HepG2 (cell line): ENCODE results near the gene PCGF2. TPM values are rescaled to one million over a fixed set of nuclear protein-coding genes. Genes with fewer than 3 reads are reported as not detected.

Experiments
- ATAC-seq: fragments of 200-7000 bp; cut with Tn5 transposase; 3 replicates; pipeline ENCODE4 v1.9.1; 2020; ENCODE audit warnings: mild to moderate bottlenecking, moderate library complexity
- BruUV-seq: library from RNA; stranded (reverse); fragments of 400-500 nt; replicated peaks from 2 replicates; lab custom pipeline; 2021; lab: Mats Ljungman, UMichigan
- CTCF ChIA-PET: fragments of 300-600 bp; formaldehyde crosslinking; extraction: SDS; loops from one replicate; lab custom pipeline; 2021; ENCODE audit warnings: low total read pairs, inconsistent platforms, low intra/inter-chr PET ratio; lab: Yijun Ruan, JAX
- POLR2A ChIA-PET: fragments of 350-600 bp; sonication (Branson Sonifier 250); formaldehyde crosslinking; loops from one replicate; lab custom pipeline; 2020; ENCODE audit warnings: antibody characterized with exemption, inconsistent platforms; lab: Yijun Ruan, JAX
- DNase-seq: peaks from one replicate; pipeline ENCODE4 v3.0.0-alpha.2; 2015; ENCODE audit warnings: low spot score
- FAIRE-seq: peaks from 3 replicates; lab custom pipeline; 2011; peaks lifted over from hg19 to GRCh38; lab: Jason Lieb, UNC
- H2AFZ ChIP-seq: one replicate; pipeline ENCODE4 v1.6.1; 2011; ENCODE audit warnings: low read length, inconsistent platforms
- H3K27ac ChIP-seq: fragments of 300-600 bp; 3 replicates; pipeline ENCODE4 v1.8.0; 2011; ENCODE audit warnings: mixed run types, mild to moderate bottlenecking, mixed read lengths, low read length, inconsistent platforms; ENCODE audit not compliant: insufficient read depth; ENCODE audit errors: extremely low read length
- H3K27me3 ChIP-seq, 2 experiments: fragments of 200-600 bp in 1 of 2; 2 replicates in 1 of 2; 3 replicates in 1 of 2; pipeline versions ENCODE4 v1.6.0 to v1.8.0; 2011; ENCODE audit warnings: low read length in 2 of 2, mild to moderate bottlenecking in 2 of 2, moderate library complexity in 2 of 2, inconsistent platforms in 1 of 2; ENCODE audit not compliant: insufficient read depth in 2 of 2, control insufficient read depth in 1 of 2
- H3K36me3 ChIP-seq, 2 experiments: fragments of 200-600 bp in 1 of 2; replicated peaks in 1 of 2; 2 replicates in 1 of 2; 3 replicates in 1 of 2; pipeline versions ENCODE4 v1.5.1 to v1.8.0; 2011; ENCODE audit warnings: low read length in 2 of 2, inconsistent platforms in 1 of 2; ENCODE audit not compliant: insufficient read depth in 2 of 2, control insufficient read depth in 1 of 2
- H3K4me1 ChIP-seq: 2 replicates; pipeline ENCODE4 v1.5.1; 2012; ENCODE audit warnings: low read length, inconsistent platforms; ENCODE audit not compliant: insufficient read depth
- H3K4me2 ChIP-seq: 2 replicates; pipeline ENCODE4 v1.6.0; 2011; ENCODE audit warnings: low read depth, low read length, inconsistent platforms
- H3K4me3 ChIP-seq, 3 experiments: fragments of 200-600 bp in 1 of 3; sonication (generic), shearing (Covaris generic) in 1 of 3; replicated peaks in 1 of 3; 2 replicates each; pipeline ENCODE4 v1.5.1; 2011 to 2016; ENCODE audit warnings: low read length in 3 of 3, inconsistent platforms in 2 of 3, low read depth in 2 of 3, mild to moderate bottlenecking in 2 of 3, control low read depth in 1 of 3, mixed read lengths in 1 of 3; ENCODE audit not compliant: insufficient read depth in 1 of 3
- H3K79me2 ChIP-seq: one replicate; pipeline ENCODE4 v1.6.1; 2011; ENCODE audit warnings: low read length, inconsistent platforms; ENCODE audit not compliant: insufficient read depth
- H3K9ac ChIP-seq: 2 replicates; pipeline ENCODE4 v1.6.0; 2011; ENCODE audit warnings: mild to moderate bottlenecking, low read depth, low read length, inconsistent platforms; ENCODE audit not compliant: insufficient read depth
- H3K9me3 ChIP-seq: 2 replicates; pipeline ENCODE4 v1.5.1; 2012; ENCODE audit warnings: mild to moderate bottlenecking, low read length
- H4K20me1 ChIP-seq: 2 replicates; pipeline ENCODE4 v1.6.0; 2011; ENCODE audit warnings: inconsistent platforms, mild to moderate bottlenecking, low read length, moderate library complexity; ENCODE audit not compliant: insufficient read depth
- CBX2 ChIP-seq, 2 experiments: fragments of 200-600 bp in 1 of 2; sonication (generic); formaldehyde crosslinking in 1 of 2; IDR thresholded peaks; 2 replicates each; pipeline versions ENCODE4 v1.7.0 to v1.8.1; 2018 to 2022; ENCODE audit warnings: low read depth in 2 of 2, low read length in 1 of 2, mild to moderate bottlenecking in 1 of 2, missing genetic modification reagents in 1 of 2
- GTF3A ChIP-seq: sonication (generic); formaldehyde crosslinking; conservative IDR thresholded peaks from 2 replicates; pipeline ENCODE4 v1.4.0; 2020; ENCODE audit warnings: mild to moderate bottlenecking, missing genetic modification reagents
- HDAC2 ChIP-seq: sonication (generic); formaldehyde crosslinking; IDR thresholded peaks from 2 replicates; pipeline ENCODE4 v1.4.0; 2020; ENCODE audit warnings: missing genetic modification reagents
- IRF1 ChIP-seq: sonication (generic); formaldehyde crosslinking; IDR thresholded peaks from 2 replicates; pipeline ENCODE4 v1.4.0; 2020; ENCODE audit warnings: low read depth, mild to moderate bottlenecking, missing genetic modification reagents
- JUND ChIP-seq: sonication (generic); formaldehyde crosslinking; IDR thresholded peaks from 2 replicates; pipeline ENCODE4 v1.8.0; 2022; ENCODE audit warnings: mild to moderate bottlenecking, missing genetic modification reagents
- MIER3 ChIP-seq: IDR thresholded peaks from 2 replicates; pipeline ENCODE4 v1.6.1; 2016; ENCODE audit warnings: missing compliant biosample characterization, borderline replicate concordance
- SP4 ChIP-seq: sonication (generic); formaldehyde crosslinking; IDR thresholded peaks from 2 replicates; pipeline ENCODE4 v1.8.1; 2023; ENCODE audit warnings: mild to moderate bottlenecking, missing genetic modification reagents
- TBX2 ChIP-seq: sonication (generic); formaldehyde crosslinking; IDR thresholded peaks from 2 replicates; pipeline ENCODE4 v1.5.0; 2020; ENCODE audit warnings: missing genetic modification reagents, mild to moderate bottlenecking, borderline replicate concordance
- TCF12 ChIP-seq, 2 experiments: fragments of 450-650 bp in 1 of 2; sonication (generic) in 1 of 2; formaldehyde crosslinking in 1 of 2; IDR thresholded peaks; 2 replicates each; pipeline versions ENCODE4 v1.6.1 to v1.8.0; 2017 to 2022; ENCODE audit warnings: antibody characterized with exemption in 1 of 2, mild to moderate bottlenecking in 1 of 2, missing genetic modification reagents in 1 of 2, moderate library complexity in 1 of 2
- ZBTB40 ChIP-seq, 2 experiments: fragments of 450-650 bp in 1 of 2; sonication (generic) in 1 of 2; formaldehyde crosslinking in 1 of 2; IDR thresholded peaks; 2 replicates each; pipeline versions ENCODE4 v1.6.1 to v1.8.0; 2016 to 2022; ENCODE audit warnings: antibody characterized with exemption in 1 of 2, mild to moderate bottlenecking in 1 of 2, missing genetic modification reagents in 1 of 2
- ZNF513 ChIP-seq: sonication (generic); formaldehyde crosslinking; conservative IDR thresholded peaks from 2 replicates; pipeline ENCODE4 v1.5.0; 2020; ENCODE audit warnings: missing genetic modification reagents
- ZNF841 ChIP-seq: sonication (generic); formaldehyde crosslinking; IDR thresholded peaks from 2 replicates; pipeline ENCODE4 v1.8.1; 2023; ENCODE audit warnings: missing genetic modification reagents, borderline replicate concordance
- WGBS: methylation state at CpG from one replicate; pipeline ENCODE4 v1.1.6; 2017; ENCODE audit warnings: low lambda C conversion rate; 5-methylcytosine and 5-hydroxymethylcytosine counted together
- in situ Hi-C: cut with HindIII; loops from 2 replicates; pipeline ENCODE4 v1.10.0; 2017; ENCODE audit warnings: low pct_unique_long_range_greater_than_20kb; ENCODE audit not compliant: extremely low pct_ligation_motif_present
- intact Hi-C: fragments of 100-400 bp; cut with micrococcal nuclease; formaldehyde crosslinking; loops from one replicate; pipeline ENCODE4 v1.10.0; 2022; ENCODE audit not compliant: unreplicated experiment
- polyA plus RNA-seq, 8 experiments: library from polyadenylated mRNA; depleted of rRNA in 3 of 8; stranded (reverse) in 7 of 8; unstranded in 1 of 8; fragments of >200 nt; fragmentation: Illumina TruSeq in 4 of 8; extraction: Trizol in 4 of 8; gene quantifications; 2 replicates each; pipeline versions ENCODE4 v1.2.1 to v1.2.3, GENCODE V29; 2011 to 2016; ENCODE audit warnings: low read depth in 4 of 8, missing spikeins in 1 of 8, mixed read lengths in 1 of 8; ENCODE audit not compliant: insufficient read depth in 1 of 8
- total RNA-seq, 5 experiments: library from RNA; depleted of rRNA; stranded (reverse); fragments of >200 nt; fragmentation: Illumina TruSeq; extraction: Trizol; gene quantifications; 2 replicates each; pipeline ENCODE4 v1.2.3, GENCODE V29; 2016; ENCODE audit warnings: low read depth in 1 of 5

PCGF2 gene
- total and polyA plus RNA-seq, 2 of the 13 experiments (the other 11 are each of a cell fraction or from before 2014, with no cell fraction given), result 11.6 to 29.4 TPM

GRCh38 chr17:38713456-38714075, 34.6 kb downstream of the PCGF2 start:
- H3K9ac ChIP-seq, result no peak overlapping the region
- H3K79me2 ChIP-seq, result no peaks in the 10 kb centered on the region
- ATAC-seq, result no peak
- no peaks in the 10 kb centered on the region for H3K27me3 ChIP-seq
- no peaks in the 10 kb centered on the region for H3K9me3 ChIP-seq
- no peak overlapping the region for H3K27ac ChIP-seq
- BruUV-seq, result no TSS peak
- FAIRE-seq, result no peak
- peaks cover 33% of the 10 kb centered on the region for H3K4me1 ChIP-seq
- no peak overlapping the region for H2AFZ ChIP-seq
- no peaks in the 10 kb centered on the region for H4K20me1 ChIP-seq
- WGBS, result 95% methylated on average over 11 of the region's 11 CpGs
- intact Hi-C loops (no loop called here), in situ Hi-C loops (no loop called here)
- CTCF ChIA-PET, result no interaction called here
- H3K36me3 ChIP-seq, result peaks cover 55 to 89% of the 10 kb centered on the region in 2 experiments
- no peak overlapping the region for H3K4me3 ChIP-seq
- DNase-seq, result no peak
- POLR2A ChIA-PET, result interaction anchor here (1.3 to 7.0 kb wide), 4 partner anchors 10 to 17 kb away, joined by 3 to 92 read pairs (median 4); partner anchors contain the start of gene MLLT6
- no peak overlapping the region for H3K4me2 ChIP-seq
- TF ChIP-seq MIER3 (CRISPR knock-in tag) (no peak), HDAC2 (CRISPR knock-in tag) (no peak), GTF3A (CRISPR knock-in tag) (no peak), ZBTB40 (IDR thresholded peaks at IDR 0.05) (no peak), ZBTB40 (CRISPR knock-in tag; IDR thresholded peaks at IDR 0.05) (no peak), IRF1 (CRISPR knock-in tag) (no peak), ZNF513 (CRISPR knock-in tag) (no peak), TCF12 (IDR thresholded peaks at IDR 0.05) (no peak), TCF12 (CRISPR knock-in tag; IDR thresholded peaks at IDR 0.05) (no peak), TBX2 (no peak), CBX2 (IDR thresholded peaks at IDR 0.05; ENCODE audit: low read depth, low read length) (no peak), CBX2 (CRISPR knock-in tag; IDR thresholded peaks at IDR 0.05; ENCODE audit: low read depth) (no peak), ZNF841 (CRISPR knock-in tag) (no peak), JUND (CRISPR knock-in tag) (no peak), SP4 (no peak)
